ENCODE data around the gene ZMYND15.
"Not testable (repeated sequence)": the region's sequence is repeated elsewhere in the genome, so short reads cannot be mapped to it uniquely, and the experiment has no call there.

- not testable (repeated sequence) for TF ChIP-seq TARDBP (CRISPR knock-in tag; IDR thresholded peaks at IDR 0.05); KMT2B (CRISPR knock-in tag; IDR thresholded peaks at IDR 0.05); PCBP2 (optimal IDR thresholded peaks at IDR 0.05; ENCODE audit: low read depth, low read length, poor library complexity, severe bottlenecking); ATF7 (IDR thresholded peaks at IDR 0.05); ATF7 (CRISPR knock-in tag; IDR thresholded peaks at IDR 0.05)
Measured at GRCh38 chr17:4699401-4700056, 40.1 kb upstream of the ZMYND15 start.
